ENCODE measurements around the gene SMU1.
"Not testable (repeated sequence)": the region's sequence is repeated elsewhere in the genome, so short reads cannot be mapped to it uniquely, and the experiment has no call there.

Gene SMU1

GRCh38 chr9:33013962-33014664, 62.4 kb downstream of the SMU1 start:
- DNase-seq (ENCODE audit: low spot score) = no peak

DNA sequence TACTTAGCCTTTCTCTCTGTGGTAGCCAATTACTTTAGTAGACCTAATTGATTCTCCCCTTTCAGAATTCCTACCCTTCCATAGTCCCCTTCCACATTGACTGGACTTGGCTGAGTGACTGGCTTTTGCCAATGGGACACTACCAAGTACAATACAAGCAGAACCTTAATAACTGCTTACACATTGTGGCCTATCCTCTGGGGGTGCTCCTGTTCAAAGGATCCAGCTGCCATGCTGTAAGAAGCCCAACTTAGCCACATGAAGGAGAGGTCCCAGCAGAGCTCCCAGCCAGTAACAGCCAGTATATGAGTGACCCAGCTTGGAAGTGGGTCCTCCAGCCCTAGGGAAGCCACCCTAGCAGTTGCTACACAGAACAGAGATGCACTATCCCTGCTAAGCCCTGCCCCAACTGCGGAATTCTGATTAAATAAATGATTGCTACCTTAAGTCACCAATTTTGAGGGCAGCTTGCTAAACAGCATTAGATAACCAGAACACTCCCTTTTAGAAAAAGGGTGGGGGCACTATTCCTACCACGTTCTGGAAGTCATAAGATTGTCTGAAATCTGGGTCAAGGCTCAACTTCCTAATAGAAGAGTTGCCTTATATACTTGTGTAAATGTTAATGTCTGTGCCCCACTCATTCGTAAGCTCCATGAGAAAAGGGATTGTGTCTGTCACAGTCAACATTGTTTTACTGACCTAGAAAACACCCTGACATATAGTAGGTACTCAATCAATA, 64.0 kb downstream of the SMU1 start:
- no peak for DNase-seq (ENCODE audit: low spot score)

- DNase-seq (ENCODE audit: low spot score) = no peak
Measured at GRCh38 chr9:33011831-33012230, 64.6 kb downstream of the SMU1 start.

DNA sequence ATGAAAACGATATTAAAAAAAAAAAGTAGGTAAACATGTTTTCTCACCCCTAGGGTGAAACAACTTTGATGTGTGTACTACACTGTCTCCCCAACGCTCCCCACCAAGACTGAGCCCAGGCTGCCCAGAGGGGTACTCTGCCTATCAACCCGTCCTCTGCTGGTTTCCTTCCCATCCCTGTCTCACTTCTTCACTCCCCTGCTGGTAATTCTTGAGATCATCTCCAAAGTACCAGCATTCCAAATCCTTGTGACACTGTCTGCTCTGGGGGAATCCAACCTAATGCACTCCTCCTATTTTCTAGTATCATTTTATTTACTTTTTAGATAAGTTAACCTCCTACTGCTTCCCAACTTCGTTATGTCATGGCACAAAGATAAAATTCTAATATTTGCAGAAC, 68.7 kb downstream of the SMU1 start:
- DNase-seq (ENCODE audit: low spot score) = no peak

DNA sequence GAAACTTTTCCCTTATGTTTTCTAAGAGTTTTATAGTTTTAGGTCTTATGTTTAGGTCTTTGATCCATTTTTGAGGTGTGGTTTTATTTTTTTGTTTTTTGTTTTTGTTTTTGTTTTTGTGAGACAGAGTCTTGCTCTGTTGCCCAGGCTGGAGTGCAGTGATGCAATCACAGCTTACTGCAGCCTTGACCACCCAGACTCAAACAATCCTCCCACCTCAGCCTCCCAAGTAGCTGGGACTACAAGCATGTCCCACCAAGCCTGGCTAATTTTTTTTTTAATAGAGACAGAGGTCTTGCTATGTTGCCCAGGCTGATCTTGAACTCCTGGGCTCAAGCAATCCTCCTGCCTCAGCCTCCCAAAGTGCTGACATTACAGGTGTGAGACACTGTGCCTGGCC, 71.1 kb downstream of the SMU1 start:
- DNase-seq (ENCODE audit: low spot score) = not testable (repeated sequence)

GRCh38 chr9:33000682-33001055, 75.8 kb downstream of the SMU1 start:
- not testable (repeated sequence) for DNase-seq (ENCODE audit: low spot score)

- DNase-seq (ENCODE audit: low spot score) = no peak
Measured at GRCh38 chr9:32992595-32993238, 83.8 kb downstream of the SMU1 start.

- no peak for DNase-seq (ENCODE audit: low spot score)
Measured at GRCh38 chr9:32991897-32992594, 84.4 kb downstream of the SMU1 start.

All from pons (tissue), 1 donor.